Ascending aorta (tissue), 2 donors: ENCODE measurements around the gene PFKFB4. TPM values are rescaled to one million over a fixed set of nuclear protein-coding genes. Genes with fewer than 3 reads are reported as not detected.

Experiments
- DNase-seq, 2 donors: peaks; one replicate each; pipeline ENCODE4 v3.0.0-alpha.2; 2019; ENCODE audit warnings: low spot score in 2 of 2
- H3K27ac ChIP-seq, 2 donors: fragments of 200-600 bp; sonication (generic); one replicate each; pipeline ENCODE4 v1.5.1; 2016 to 2017; ENCODE audit warnings: mild to moderate bottlenecking in 1 of 2
- H3K27me3 ChIP-seq: fragments of 200-600 bp; sonication (generic); one replicate; pipeline ENCODE4 v1.5.1; 2017
- H3K36me3 ChIP-seq, 2 donors: fragments of 200-600 bp; sonication (generic); one replicate each; pipeline ENCODE4 v1.5.1; 2016
- H3K4me1 ChIP-seq, 2 donors: fragments of 200-600 bp; sonication (generic); one replicate each; pipeline ENCODE4 v1.5.1; 2016 to 2017; ENCODE audit warnings: mild to moderate bottlenecking in 1 of 2
- H3K4me3 ChIP-seq, 2 donors: fragments of 200-600 bp; sonication (generic); one replicate each; pipeline ENCODE4 v1.5.1; 2016 to 2017; ENCODE audit warnings: mild to moderate bottlenecking in 1 of 2
- H3K9me3 ChIP-seq, 2 donors: fragments of 200-600 bp; sonication (generic); one replicate each; pipeline ENCODE4 v1.5.1; 2016
- CTCF ChIP-seq, 3 experiments: fragments of 200-600 bp in 2 of 3; fragments of 450-650 bp in 1 of 3; sonication (generic) in 2 of 3; IDR thresholded peaks; one replicate each; pipeline ENCODE4 v1.5.1; 2016 to 2019; ENCODE audit warnings: antibody characterized with exemption in 3 of 3, mild to moderate bottlenecking in 1 of 3, moderate library complexity in 1 of 3
- intact Hi-C: fragments of 100-400 bp; cut with DNase I; formaldehyde crosslinking; loops from one replicate; pipeline ENCODE4 v1.15.1; 2023
- total RNA-seq: library from RNA; depleted of rRNA; stranded (reverse); fragments of >200 nt; gene quantifications from one replicate; pipeline ENCODE4 v1.1.0, GENCODE V29; 2016

PFKFB4 gene
- total RNA-seq, 1 donor from 2014 or later: 3.7 TPM

GRCh38 chr3:48468329-48468731, 88.3 kb downstream of the PFKFB4 start:
- Histone ChIP-seq H3K36me3 (peaks cover 12 to 26% of the 10 kb centered on the region in 2 donors), H3K4me1 (peaks cover 16 to 53% of the 10 kb centered on the region in 2 donors), H3K9me3 (no peaks in the 10 kb centered on the region), H3K4me3 (peak overlapping the region in 1 of 2 donors; percentile 27), H3K27me3 (no peaks in the 10 kb centered on the region), H3K27ac (peak overlapping the region; percentile 96 to 98)
- DNase-seq: no peak
- no peak for TF ChIP-seq CTCF (IDR thresholded peaks at IDR 0.05)
- intact Hi-C loops: no loop called here

Other genes starting within 250 kb of the PFKFB4 start
- not detected for gene SPINK8, start 223.1 kb downstream of the PFKFB4 start, total RNA-seq
- gene FBXW12, start 184.6 kb downstream of the PFKFB4 start, total RNA-seq: not detected
- 160 TPM for gene PLXNB1, start 126.7 kb downstream of the PFKFB4 start, total RNA-seq
- gene CCDC51, start 116.7 kb downstream of the PFKFB4 start, total RNA-seq: 19.3 TPM
- 142 TPM for gene TMA7, start 116.5 kb downstream of the PFKFB4 start, total RNA-seq
- 9.0 TPM for gene ATRIP, start 110.1 kb downstream of the PFKFB4 start, total RNA-seq
- 218 TPM for gene SHISA5, start 52.6 kb downstream of the PFKFB4 start, total RNA-seq
- not detected for gene UCN2, start 7.0 kb upstream of the PFKFB4 start, total RNA-seq
- 22.2 TPM for gene COL7A1, start 38.5 kb upstream of the PFKFB4 start, total RNA-seq
- gene UQCRC1, start 52.8 kb upstream of the PFKFB4 start, total RNA-seq: 193 TPM
- gene TMEM89, start 65.0 kb upstream of the PFKFB4 start, total RNA-seq: not detected
- gene SLC26A6, start 78.7 kb upstream of the PFKFB4 start, total RNA-seq: 28.1 TPM
- 2.6 TPM for gene CELSR3, start 106.1 kb upstream of the PFKFB4 start, total RNA-seq
- gene NCKIPSD, start 129.1 kb upstream of the PFKFB4 start, total RNA-seq: 102 TPM
- gene IP6K2, start 160.4 kb upstream of the PFKFB4 start, total RNA-seq: 101 TPM